Endodermal cell (in vitro differentiated cells): ENCODE data around the gene ADIPOR1. TPM values are rescaled to one million over a fixed set of nuclear protein-coding genes. Genes with fewer than 3 reads are reported as not detected.

ENCODE experiments used
- DNase-seq: peaks from one replicate; pipeline ENCODE4 v3.0.0-alpha.2; 2017
- H3K27ac ChIP-seq: 2 replicates; pipeline ENCODE4 v1.5.1; 2013; ENCODE audit warnings: mild to moderate bottlenecking, low read depth, low read length, moderate library complexity
- H3K27me3 ChIP-seq: 2 replicates; pipeline ENCODE4 v1.6.1; 2013; ENCODE audit warnings: mild to moderate bottlenecking, low read length, moderate library complexity; ENCODE audit not compliant: insufficient read depth, control insufficient read depth, poor library complexity, severe bottlenecking
- H3K36me3 ChIP-seq: 2 replicates; pipeline ENCODE4 v1.7.0; 2013; ENCODE audit warnings: mild to moderate bottlenecking, low read length, moderate library complexity; ENCODE audit not compliant: control insufficient read depth, insufficient read depth
- H3K4me1 ChIP-seq: one replicate; pipeline ENCODE4 v1.7.0; 2013; ENCODE audit warnings: low read length; ENCODE audit not compliant: control insufficient read depth, insufficient read depth
- H3K4me3 ChIP-seq: 2 replicates; pipeline ENCODE4 v1.5.1; 2013; ENCODE audit warnings: mild to moderate bottlenecking, low read length, moderate library complexity
- H3K9ac ChIP-seq: 2 replicates; pipeline ENCODE4 v1.6.1; 2013; ENCODE audit warnings: mild to moderate bottlenecking, low read length, moderate library complexity; ENCODE audit not compliant: poor library complexity, severe bottlenecking; ENCODE audit errors: extremely low read depth
- H3K9me3 ChIP-seq: 2 replicates; pipeline ENCODE4 v1.6.1; 2013; ENCODE audit warnings: mild to moderate bottlenecking, low read length, moderate library complexity; ENCODE audit not compliant: control insufficient read depth
- H3K27ac Mint-ChIP-seq: 2 replicates; pipeline ENCODE4 v1.8.0; 2020; ENCODE audit warnings: mixed read lengths
- H3K27me3 Mint-ChIP-seq: 2 replicates; pipeline ENCODE4 v1.8.0; 2021; ENCODE audit warnings: mild to moderate bottlenecking, mixed read lengths; ENCODE audit not compliant: insufficient read depth
- H3K36me3 Mint-ChIP-seq: 2 replicates; pipeline ENCODE4 v1.8.0; 2020; ENCODE audit warnings: low read depth, mixed read lengths
- H3K4me1 Mint-ChIP-seq: 2 replicates; pipeline ENCODE4 v1.8.0; 2020; ENCODE audit warnings: mixed read lengths
- H3K4me3 Mint-ChIP-seq: 2 replicates; pipeline ENCODE4 v1.8.0; 2020; ENCODE audit warnings: mild to moderate bottlenecking, moderate library complexity, mixed read lengths
- H3K9me3 Mint-ChIP-seq: 2 replicates; pipeline ENCODE4 v1.8.0; 2020; ENCODE audit warnings: mild to moderate bottlenecking, mixed read lengths
- CTCF ChIP-seq: fragments of 200-600 bp; sonication (generic); conservative IDR thresholded peaks from 2 replicates; pipeline ENCODE4 v1.5.0; 2021; ENCODE audit warnings: antibody characterized with exemption, mild to moderate bottlenecking
- WGBS, 2 experiments: methylation state at CpG; one replicate each; pipeline versions ENCODE4 v1.1.5 to v1.1.7; 2013; ENCODE audit warnings: missing lambda C conversion rate in 2 of 2, mixed read lengths in 1 of 2; ENCODE audit not compliant: insufficient coverage in 1 of 2, insufficient read length in 1 of 2; 5-methylcytosine and 5-hydroxymethylcytosine counted together
- total RNA-seq, 2 donors: library from RNA; stranded (reverse); fragmentation: NEBNext Ultra II Directional in 1 of 2; extraction: Animal tissue kit (Norgen Biotek cat#: 25700) in 1 of 2; gene quantifications; 2 replicates in 1 of 2; 3 replicates in 1 of 2; pipeline ENCODE4 v1.2.1, GENCODE V29; 2021

The ADIPOR1 gene
- total RNA-seq, 2 donors from 2014 or later: 68.1 to 79.7 TPM

- peak; percentile 78 for DNase-seq
- H3K4me3 ChIP-seq: no peak overlapping the region
- H3K9ac ChIP-seq: no peak overlapping the region
- TF ChIP-seq CTCF: peak; percentile 91
- H3K36me3 ChIP-seq: no peaks in the 10 kb centered on the region
- H3K27ac ChIP-seq: no peak overlapping the region
- H3K4me3 Mint-ChIP-seq: no peak overlapping the region
- H3K9me3 ChIP-seq: no peaks in the 10 kb centered on the region
- H3K9me3 Mint-ChIP-seq: peaks cover 3% of the 10 kb centered on the region
- no peaks in the 10 kb centered on the region for H3K4me1 ChIP-seq
- no peaks in the 10 kb centered on the region for H3K36me3 Mint-ChIP-seq
- 73 to 78% methylated on average over 14 of the region's 14 CpGs for WGBS, 2 experiments
- H3K4me1 Mint-ChIP-seq: peaks cover 9% of the 10 kb centered on the region
- peaks cover 25% of the 10 kb centered on the region for H3K27me3 ChIP-seq
- H3K27me3 Mint-ChIP-seq: peaks cover 13% of the 10 kb centered on the region
- H3K27ac Mint-ChIP-seq: no peak overlapping the region
Observed at GRCh38 chr1:202998836-202999750, 41.0 kb upstream of the ADIPOR1 start.

GRCh38 chr1:202994756-202995155, 36.6 kb upstream of the ADIPOR1 start:
- Histone ChIP-seq H3K9me3 (no peaks in the 10 kb centered on the region), H3K36me3 (no peaks in the 10 kb centered on the region), H3K9ac (no peak overlapping the region), H3K27me3 (peaks cover 25% of the 10 kb centered on the region), H3K27ac (no peak overlapping the region), H3K4me1 (no peaks in the 10 kb centered on the region), H3K4me3 (no peak overlapping the region)
- Mint-ChIP-seq H3K27ac (no peak overlapping the region), H3K4me3 (no peak overlapping the region), H3K27me3 (peaks cover 15% of the 10 kb centered on the region), H3K36me3 (no peaks in the 10 kb centered on the region), H3K4me1 (peaks cover under 1% of the 10 kb centered on the region), H3K9me3 (no peaks in the 10 kb centered on the region)
- WGBS, 2 experiments: 92 to 100% methylated on average over 2 to 3 of the region's 3 CpGs
- no peak for DNase-seq
- no peak for TF ChIP-seq CTCF

- no peak for DNase-seq
- no peaks in the 10 kb centered on the region for H3K36me3 ChIP-seq
- no peaks in the 10 kb centered on the region for H3K9me3 ChIP-seq
- H3K27ac ChIP-seq: no peak overlapping the region
- Mint-ChIP-seq H3K4me3 (no peak overlapping the region), H3K27ac (no peak overlapping the region), H3K36me3 (no peaks in the 10 kb centered on the region), H3K4me1 (peaks cover 2% of the 10 kb centered on the region), H3K9me3 (no peaks in the 10 kb centered on the region), H3K27me3 (peaks cover 9% of the 10 kb centered on the region)
- H3K4me3 ChIP-seq: no peak overlapping the region
- TF ChIP-seq CTCF: no peak
- peaks cover 14% of the 10 kb centered on the region for H3K27me3 ChIP-seq
- no peak overlapping the region for H3K9ac ChIP-seq
- H3K4me1 ChIP-seq: no peaks in the 10 kb centered on the region
Observed at GRCh38 chr1:202991112-202991511, 33.0 kb upstream of the ADIPOR1 start.
